Measurements from ENCODE around the gene ICE1. TPM values are rescaled to one million over a fixed set of nuclear protein-coding genes. Genes with fewer than 3 reads are reported as not detected.
"Not testable (repeated sequence)": the region's sequence is repeated elsewhere in the genome, so short reads cannot be mapped to it uniquely, and the experiment has no call there.

The ICE1 gene
- total RNA-seq, 2 donors from 2014 or later: 36.9 to 40.5 TPM

DNA sequence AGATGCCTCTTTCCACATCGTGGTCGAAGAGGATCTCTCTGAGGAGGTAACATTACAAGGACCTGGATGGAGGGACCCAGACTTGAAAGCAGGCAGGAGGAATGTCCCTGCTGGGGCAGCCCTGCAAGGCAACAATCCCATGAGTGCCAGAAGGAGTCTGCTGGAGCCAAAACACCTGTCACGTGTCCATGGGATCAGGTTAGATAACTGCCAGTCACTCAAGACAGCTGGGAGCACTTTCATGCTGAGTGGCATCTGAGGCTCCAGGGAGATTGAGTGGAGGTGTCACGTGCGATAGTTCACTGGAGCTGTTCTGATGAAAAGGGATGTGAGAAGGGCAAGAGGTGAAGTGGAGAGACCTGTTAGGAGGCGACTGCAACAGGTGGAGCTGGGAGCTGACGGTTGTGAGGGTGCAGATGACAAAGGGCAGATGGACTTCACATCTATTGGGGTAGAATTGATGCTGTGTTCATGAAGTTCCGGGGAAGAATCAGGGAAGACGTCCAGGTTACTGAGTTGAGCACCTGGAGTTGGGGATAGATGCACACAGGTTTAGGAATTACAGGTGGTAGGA lies 68.4 kb downstream of the ICE1 start:
- peaks cover 7% of the 10 kb centered on the region for H3K36me3 Mint-ChIP-seq (ENCODE audit: low read depth)
- no peak overlapping the region for H3K9ac ChIP-seq (ENCODE audit: extremely low read depth, low read length, poor library complexity, severe bottlenecking)
- H3K27me3 ChIP-seq (ENCODE audit: control insufficient read depth, insufficient read depth, low read length, poor library complexity, severe bottlenecking): no peaks in the 10 kb centered on the region
- H3K4me1 Mint-ChIP-seq: peaks cover 1% of the 10 kb centered on the region
- TF ChIP-seq, protein P1, sequence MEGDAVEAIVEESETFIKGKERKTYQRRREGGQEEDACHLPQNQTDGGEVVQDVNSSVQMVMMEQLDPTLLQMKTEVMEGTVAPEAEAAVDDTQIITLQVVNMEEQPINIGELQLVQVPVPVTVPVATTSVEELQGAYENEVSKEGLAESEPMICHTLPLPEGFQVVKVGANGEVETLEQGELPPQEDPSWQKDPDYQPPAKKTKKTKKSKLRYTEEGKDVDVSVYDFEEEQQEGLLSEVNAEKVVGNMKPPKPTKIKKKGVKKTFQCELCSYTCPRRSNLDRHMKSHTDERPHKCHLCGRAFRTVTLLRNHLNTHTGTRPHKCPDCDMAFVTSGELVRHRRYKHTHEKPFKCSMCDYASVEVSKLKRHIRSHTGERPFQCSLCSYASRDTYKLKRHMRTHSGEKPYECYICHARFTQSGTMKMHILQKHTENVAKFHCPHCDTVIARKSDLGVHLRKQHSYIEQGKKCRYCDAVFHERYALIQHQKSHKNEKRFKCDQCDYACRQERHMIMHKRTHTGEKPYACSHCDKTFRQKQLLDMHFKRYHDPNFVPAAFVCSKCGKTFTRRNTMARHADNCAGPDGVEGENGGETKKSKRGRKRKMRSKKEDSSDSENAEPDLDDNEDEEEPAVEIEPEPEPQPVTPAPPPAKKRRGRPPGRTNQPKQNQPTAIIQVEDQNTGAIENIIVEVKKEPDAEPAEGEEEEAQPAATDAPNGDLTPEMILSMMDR (conservative IDR thresholded peaks at IDR 0.05): no peak
- H3K4me1 ChIP-seq (ENCODE audit: control insufficient read depth, insufficient read depth, low read length): no peaks in the 10 kb centered on the region
- 90 to 95% methylated on average over 8 to 9 of the region's 9 CpGs for WGBS, 2 experiments (ENCODE audit: insufficient coverage in 1 of 2, insufficient read length in 1 of 2)
- no peaks in the 10 kb centered on the region for H3K9me3 ChIP-seq (ENCODE audit: control insufficient read depth, low read length)
- H3K27ac Mint-ChIP-seq: peak overlapping the region; percentile 9
- H3K4me3 Mint-ChIP-seq: no peak overlapping the region
- no peak overlapping the region for H3K4me3 ChIP-seq (ENCODE audit: low read length)
- no peaks in the 10 kb centered on the region for H3K9me3 Mint-ChIP-seq
- no peak overlapping the region for H3K27ac ChIP-seq (ENCODE audit: low read depth, low read length)
- H3K27me3 Mint-ChIP-seq (ENCODE audit: insufficient read depth): peaks cover 15% of the 10 kb centered on the region
- no peak for DNase-seq
- H3K36me3 ChIP-seq (ENCODE audit: control insufficient read depth, insufficient read depth, low read length): peaks cover 41% of the 10 kb centered on the region

DNA sequence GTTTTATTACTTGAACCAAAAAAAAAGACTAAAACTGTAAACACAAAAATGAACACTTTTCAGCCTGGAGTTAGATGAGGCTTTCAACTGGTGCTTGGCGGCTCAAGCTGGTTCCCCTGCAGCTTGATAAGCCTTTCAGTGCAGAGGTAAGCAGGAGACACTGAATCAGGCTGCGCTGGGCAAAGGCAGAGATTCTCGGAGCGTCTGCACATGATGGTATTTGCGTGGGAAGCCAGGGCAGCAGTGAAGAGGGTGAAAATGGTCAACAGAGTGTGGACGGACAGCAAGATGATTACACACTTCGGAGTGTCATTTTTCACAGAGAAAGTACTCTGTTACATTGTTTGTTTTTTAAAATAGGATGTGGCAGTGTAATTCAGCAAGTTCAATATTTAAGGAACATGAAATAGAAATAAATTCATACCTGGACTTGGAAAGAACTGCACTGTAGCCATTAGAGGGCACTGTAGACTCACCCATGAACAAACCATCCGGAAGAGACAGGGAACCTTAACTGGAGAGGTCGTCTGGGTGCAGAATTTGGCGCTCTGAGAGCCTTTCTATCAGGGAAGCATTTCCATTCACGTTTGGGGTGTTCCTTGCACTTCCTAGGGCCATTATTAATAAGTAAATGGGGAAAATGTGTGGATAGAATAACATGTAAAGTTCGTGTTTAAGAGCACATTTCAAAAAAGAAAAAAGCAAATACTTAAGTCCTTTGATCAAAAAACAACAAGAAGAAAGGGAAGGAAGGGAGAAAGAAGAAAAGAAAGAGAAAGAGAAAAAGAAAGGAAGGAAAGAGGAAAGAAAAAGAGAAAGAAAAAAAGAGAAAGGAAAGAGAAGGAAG lies 69.8 kb downstream of the ICE1 start:
- H3K9me3 Mint-ChIP-seq: no peaks in the 10 kb centered on the region
- no peak overlapping the region for H3K27ac Mint-ChIP-seq
- Histone ChIP-seq H3K27ac (ENCODE audit: low read depth, low read length) (no peak overlapping the region), H3K36me3 (ENCODE audit: control insufficient read depth, insufficient read depth, low read length) (peaks cover 27% of the 10 kb centered on the region), H3K4me1 (ENCODE audit: control insufficient read depth, insufficient read depth, low read length) (no peaks in the 10 kb centered on the region), H3K27me3 (ENCODE audit: control insufficient read depth, insufficient read depth, low read length, poor library complexity, severe bottlenecking) (no peaks in the 10 kb centered on the region), H3K9me3 (ENCODE audit: control insufficient read depth, low read length) (no peaks in the 10 kb centered on the region), H3K9ac (ENCODE audit: extremely low read depth, low read length, poor library complexity, severe bottlenecking) (no peak overlapping the region), H3K4me3 (ENCODE audit: low read length) (no peak overlapping the region)
- H3K4me1 Mint-ChIP-seq: peaks cover 4% of the 10 kb centered on the region
- H3K4me3 Mint-ChIP-seq: no peak overlapping the region
- H3K36me3 Mint-ChIP-seq (ENCODE audit: low read depth): peaks cover 4% of the 10 kb centered on the region
- whole genome bisulfite sequencing, 2 experiments (ENCODE audit: insufficient coverage in 1 of 2, insufficient read length in 1 of 2): 53 to 83% methylated on average over 5 to 11 of the region's 12 CpGs
- H3K27me3 Mint-ChIP-seq (ENCODE audit: insufficient read depth): peaks cover 21% of the 10 kb centered on the region
- TF ChIP-seq, protein P1 (conservative IDR thresholded peaks at IDR 0.05): peak; percentile 90
- peak; percentile 70 for DNase-seq

DNA sequence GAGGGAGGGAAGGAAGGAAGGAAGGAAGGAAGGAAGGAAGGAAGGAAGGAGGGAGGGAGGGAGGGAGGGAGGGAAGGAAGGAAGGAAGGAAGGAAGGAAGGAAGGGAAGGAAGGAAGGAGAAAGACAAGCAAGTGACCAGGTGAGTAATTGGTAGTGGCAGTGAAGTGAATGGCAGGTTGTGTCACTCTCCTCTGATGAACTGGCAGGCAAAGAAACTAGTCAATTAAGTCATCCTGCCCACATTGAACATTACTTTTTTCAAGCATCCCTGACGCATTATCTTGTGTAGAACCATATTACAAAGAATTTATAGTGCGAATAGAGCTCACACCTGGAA lies 70.4 kb downstream of the ICE1 start:
- H3K27me3 Mint-ChIP-seq (ENCODE audit: insufficient read depth): peaks cover 21% of the 10 kb centered on the region
- H3K36me3 ChIP-seq (ENCODE audit: control insufficient read depth, insufficient read depth, low read length): peaks cover 23% of the 10 kb centered on the region
- DNase-seq; H3K4me1 ChIP-seq (ENCODE audit: control insufficient read depth, insufficient read depth, low read length); H3K4me3 ChIP-seq (ENCODE audit: low read length); H3K27me3 ChIP-seq (ENCODE audit: control insufficient read depth, insufficient read depth, low read length, poor library complexity, severe bottlenecking); H3K9me3 Mint-ChIP-seq; H3K27ac Mint-ChIP-seq; H3K9me3 ChIP-seq (ENCODE audit: control insufficient read depth, low read length); H3K27ac ChIP-seq (ENCODE audit: low read depth, low read length); H3K9ac ChIP-seq (ENCODE audit: extremely low read depth, low read length, poor library complexity, severe bottlenecking); H3K4me1 Mint-ChIP-seq; H3K4me3 Mint-ChIP-seq; H3K36me3 Mint-ChIP-seq (ENCODE audit: low read depth): not testable (repeated sequence)
- WGBS, 2 experiments (ENCODE audit: insufficient coverage in 1 of 2, insufficient read length in 1 of 2): 93 to 96% methylated on average over 2 of the region's 2 CpGs
